Activated CD4-positive, alpha-beta memory T cell treated with anti-CD3 and anti-CD28 coated beads, Interleukin-2, amount 10 ng/mL, durations not matched to agents 7 days and 5 days (primary cell): ENCODE results near the gene ATM. TPM values are rescaled to one million over a fixed set of nuclear protein-coding genes. Genes with fewer than 3 reads are reported as not detected.

Experiments
- CTCF ChIA-PET: fragments of 350-600 bp; sonication (Branson Sonifier 250); formaldehyde crosslinking; loops from one replicate; lab custom pipeline; 2021; ENCODE audit warnings: antibody characterized with exemption, inconsistent platforms; lab: Charles Lee
- POLR2A ChIA-PET: fragments of 350-600 bp; sonication (Branson Sonifier 250); formaldehyde crosslinking; loops from one replicate; lab custom pipeline; 2021; ENCODE audit warnings: antibody characterized with exemption; lab: Charles Lee
- DNase-seq: peaks from one replicate; pipeline ENCODE4 v3.0.0-alpha.2; 2020
- H3K27ac Mint-ChIP-seq: one replicate; pipeline ENCODE4 v1.8.0; 2021; ENCODE audit warnings: mild to moderate bottlenecking, mixed read lengths
- H3K27me3 Mint-ChIP-seq: one replicate; pipeline ENCODE4 v1.8.0; 2021; ENCODE audit warnings: mixed read lengths
- H3K36me3 Mint-ChIP-seq: one replicate; pipeline ENCODE4 v1.8.0; 2021; ENCODE audit warnings: low read depth, mixed read lengths
- H3K4me1 Mint-ChIP-seq: one replicate; pipeline ENCODE4 v1.8.0; 2021; ENCODE audit warnings: mixed read lengths
- H3K4me3 Mint-ChIP-seq: one replicate; pipeline ENCODE4 v1.8.0; 2021; ENCODE audit warnings: mild to moderate bottlenecking, mixed read lengths
- H3K9me3 Mint-ChIP-seq: one replicate; pipeline ENCODE4 v1.8.0; 2021; ENCODE audit warnings: mixed read lengths
- total RNA-seq, 2 experiments: library from RNA; stranded (reverse); gene quantifications; one replicate each; pipeline ENCODE4 v1.2.3, GENCODE V29; 2021

Gene ATM
- total RNA-seq, 2 experiments from 2014 or later, result 130 to 144 TPM

DNA sequence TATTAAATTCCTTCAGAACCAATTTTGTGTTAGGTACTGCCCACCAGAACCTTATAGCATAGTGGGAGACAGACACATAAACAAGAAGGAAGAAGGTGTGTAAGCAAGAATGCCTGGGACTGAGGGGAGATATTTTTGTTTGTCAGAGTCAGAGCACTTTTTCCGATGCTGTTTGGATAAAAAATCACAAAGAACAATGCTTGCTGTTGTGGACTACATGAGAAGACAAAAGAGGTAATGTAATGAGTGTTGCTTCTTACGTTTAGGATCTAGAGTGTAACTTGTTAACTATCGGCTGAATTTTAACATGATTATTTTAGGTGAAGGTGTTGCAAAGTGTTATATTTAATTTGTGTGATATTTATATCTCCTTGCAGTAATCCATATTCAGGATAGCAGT lies 84.9 kb downstream of the ATM start:
- no peaks in the 10 kb centered on the region for H3K4me1 Mint-ChIP-seq
- ChIA-PET CTCF (no interaction called here), POLR2A (no interaction called here)
- H3K27me3 Mint-ChIP-seq, result no peaks in the 10 kb centered on the region
- no peak for DNase-seq
- peaks cover 51% of the 10 kb centered on the region for H3K36me3 Mint-ChIP-seq
- no peak overlapping the region for H3K4me3 Mint-ChIP-seq
- no peaks in the 10 kb centered on the region for H3K9me3 Mint-ChIP-seq
- H3K27ac Mint-ChIP-seq, result no peak overlapping the region

DNA sequence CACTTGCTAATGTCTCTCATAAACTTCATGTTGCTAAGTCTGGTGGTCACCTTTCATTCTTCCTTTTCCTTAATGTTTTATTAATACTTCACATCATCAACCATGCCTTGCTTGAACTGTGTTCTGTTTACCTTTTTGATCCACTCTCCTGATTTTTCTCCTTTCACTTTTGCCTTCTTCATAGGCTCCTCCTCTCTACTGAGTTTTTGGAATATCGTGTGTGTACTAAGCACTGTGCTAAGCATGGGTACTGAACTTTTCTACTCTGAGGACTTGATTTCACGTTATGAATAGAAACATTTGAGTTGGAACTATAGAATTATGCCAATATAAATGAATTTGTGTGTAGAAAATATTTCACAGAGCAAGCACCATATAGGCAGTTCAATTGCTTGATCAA lies 90.6 kb downstream of the ATM start:
- H3K4me3 Mint-ChIP-seq, result no peak overlapping the region
- POLR2A ChIA-PET, result no interaction called here

DNA sequence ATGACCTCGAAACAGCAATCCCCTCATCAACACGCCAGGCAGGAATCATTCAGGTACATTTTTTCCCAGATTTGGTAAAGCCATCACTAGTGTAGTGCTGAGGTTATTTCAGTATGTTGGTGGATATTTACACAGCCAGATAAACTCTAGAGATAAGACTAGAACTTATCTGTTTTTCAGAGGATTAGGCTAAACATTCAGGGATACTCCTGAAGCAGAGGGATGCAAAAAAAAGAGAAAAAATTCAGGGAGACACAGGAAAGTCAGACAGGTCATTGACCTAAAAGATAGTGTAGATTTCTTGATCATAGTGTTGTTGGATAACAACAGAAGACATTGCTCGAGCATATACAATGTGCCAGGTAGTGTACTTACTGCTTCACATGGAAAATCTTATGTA lies 93.2 kb downstream of the ATM start:
- no peaks in the 10 kb centered on the region for H3K4me1 Mint-ChIP-seq
- H3K4me3 Mint-ChIP-seq, result no peak overlapping the region
- ChIA-PET POLR2A (interaction anchor here (0.5 kb wide), 1 partner anchor 145 kb away, joined by 3 read pairs; no protein-coding TSS in a partner anchor), CTCF (no interaction called here)
- no peak overlapping the region for H3K27ac Mint-ChIP-seq
- no peaks in the 10 kb centered on the region for H3K9me3 Mint-ChIP-seq
- H3K36me3 Mint-ChIP-seq, result peaks cover 40% of the 10 kb centered on the region
- no peak for DNase-seq
- no peaks in the 10 kb centered on the region for H3K27me3 Mint-ChIP-seq

More for the DNA sequence above, 90.6 kb downstream of the ATM start:
- no peaks in the 10 kb centered on the region for H3K9me3 Mint-ChIP-seq
- no peaks in the 10 kb centered on the region for H3K4me1 Mint-ChIP-seq
- H3K36me3 Mint-ChIP-seq, result peaks cover 42% of the 10 kb centered on the region
- no peaks in the 10 kb centered on the region for H3K27me3 Mint-ChIP-seq
- CTCF ChIA-PET, result no interaction called here
- H3K27ac Mint-ChIP-seq, result no peak overlapping the region
- DNase-seq, result no peak

DNA sequence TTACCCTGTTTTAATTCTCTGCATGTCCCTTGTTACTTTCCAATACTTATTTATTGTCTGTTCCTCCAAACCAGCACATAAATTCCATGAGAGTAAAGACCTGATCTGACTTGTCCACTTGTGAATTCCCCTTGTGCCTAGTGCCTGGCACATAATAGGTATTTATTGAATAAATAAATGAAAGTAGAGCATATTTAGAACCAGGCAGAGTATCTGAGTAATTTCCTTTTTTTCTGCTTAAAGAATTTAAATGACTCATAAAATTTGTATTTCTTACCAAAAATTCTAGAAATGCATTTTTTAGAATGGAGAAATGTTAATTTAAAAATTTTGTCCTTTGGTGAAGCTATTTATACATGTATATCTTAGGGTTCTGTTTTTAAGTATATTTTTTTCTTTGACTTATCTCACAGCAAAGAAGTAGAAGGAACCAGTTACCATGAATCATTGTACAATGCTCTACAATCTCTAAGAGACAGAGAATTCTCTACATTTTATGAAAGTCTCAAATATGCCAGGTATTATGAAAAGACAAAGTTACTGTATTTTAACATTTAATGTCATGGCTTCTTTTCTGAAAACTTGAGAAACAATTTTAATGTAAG lies 96.8 kb downstream of the ATM start:
- Mint-ChIP-seq H3K27ac (no peak overlapping the region), H3K9me3 (no peaks in the 10 kb centered on the region), H3K27me3 (no peaks in the 10 kb centered on the region), H3K36me3 (peaks cover 47% of the 10 kb centered on the region), H3K4me1 (no peaks in the 10 kb centered on the region), H3K4me3 (no peak overlapping the region)
- DNase-seq, result no peak
- ChIA-PET CTCF (no interaction called here), POLR2A (no interaction called here)

DNA sequence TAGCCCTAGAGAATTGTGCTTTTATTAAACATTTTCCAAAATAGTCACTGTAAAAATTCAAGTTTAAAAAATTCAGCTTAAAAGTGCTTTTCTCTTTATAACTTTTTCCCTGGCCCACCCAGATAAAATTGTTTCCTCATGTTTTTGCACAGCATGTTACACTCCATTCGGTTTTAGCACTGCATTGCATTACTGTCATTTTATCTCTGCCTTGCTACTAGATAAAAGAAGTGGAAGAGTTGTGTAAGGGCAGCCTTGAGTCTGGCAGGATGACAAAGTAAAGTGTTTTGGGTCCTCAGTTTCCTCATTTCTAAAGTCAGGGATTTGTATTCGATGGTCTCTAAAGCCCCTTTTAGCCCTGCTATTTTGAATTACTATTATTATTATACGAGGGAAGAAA lies 99.8 kb downstream of the ATM start:
- ChIA-PET CTCF (no interaction called here), POLR2A (no interaction called here)
- no peaks in the 10 kb centered on the region for H3K9me3 Mint-ChIP-seq
- no peak overlapping the region for H3K4me3 Mint-ChIP-seq
- DNase-seq, result no peak
- peaks cover 45% of the 10 kb centered on the region for H3K36me3 Mint-ChIP-seq
- no peaks in the 10 kb centered on the region for H3K27me3 Mint-ChIP-seq
- no peak overlapping the region for H3K27ac Mint-ChIP-seq
- no peaks in the 10 kb centered on the region for H3K4me1 Mint-ChIP-seq

DNA sequence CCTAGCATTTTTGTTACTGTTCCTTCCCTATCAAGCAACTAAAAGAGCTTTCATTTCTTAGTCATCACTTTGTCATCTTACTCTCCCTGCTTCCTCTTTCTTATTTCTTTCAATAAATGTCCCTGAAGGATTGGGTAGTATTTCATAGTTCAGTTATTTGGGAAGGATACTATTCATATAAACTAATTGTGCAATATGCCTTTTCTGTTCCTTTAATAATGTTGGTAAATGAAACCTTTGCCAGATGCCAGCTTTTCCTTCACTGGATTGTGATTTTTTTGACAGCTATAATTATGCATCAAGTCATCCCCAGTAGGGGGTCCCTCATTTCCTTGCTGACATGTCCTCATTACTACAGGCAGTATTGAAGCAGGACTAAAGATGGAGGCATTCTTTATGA lies 101.7 kb downstream of the ATM start:
- Mint-ChIP-seq H3K36me3 (peaks cover 52% of the 10 kb centered on the region), H3K27me3 (no peaks in the 10 kb centered on the region), H3K9me3 (no peaks in the 10 kb centered on the region), H3K4me1 (no peaks in the 10 kb centered on the region), H3K4me3 (no peak overlapping the region), H3K27ac (no peak overlapping the region)
- ChIA-PET CTCF (interaction anchor here (0.6 kb wide), 1 partner anchor 65 kb away, joined by 3 read pairs; no protein-coding TSS in a partner anchor), POLR2A (interaction anchor here (1.2 kb wide), 1 partner anchor 101 kb away, joined by 3 read pairs; no protein-coding TSS in a partner anchor)
- no peak for DNase-seq

DNA sequence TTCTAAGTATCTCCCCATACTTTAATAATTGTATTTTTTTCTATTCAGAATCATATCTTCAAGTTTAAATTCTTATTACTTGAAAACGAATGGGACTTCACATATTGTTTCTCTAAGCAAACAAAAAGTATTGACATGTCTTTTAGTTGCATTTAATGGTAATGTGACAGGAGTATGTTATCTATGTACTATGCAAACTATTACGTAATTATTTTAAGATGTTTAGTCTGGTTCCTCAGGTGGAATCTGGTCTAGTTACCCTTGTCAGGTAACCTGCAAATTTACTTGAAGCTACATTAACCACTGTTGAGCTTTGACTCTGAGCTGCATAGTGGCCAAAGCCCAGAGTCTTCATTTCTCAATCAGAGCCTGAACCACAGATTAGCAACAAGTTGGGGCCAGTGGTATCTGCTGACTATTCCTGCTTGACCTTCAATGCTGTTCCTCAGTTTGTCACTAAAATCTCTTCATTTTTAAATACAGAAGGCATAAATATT lies 110.6 kb downstream of the ATM start:
- Mint-ChIP-seq H3K9me3 (no peaks in the 10 kb centered on the region), H3K27me3 (no peaks in the 10 kb centered on the region), H3K4me1 (no peaks in the 10 kb centered on the region), H3K27ac (no peak overlapping the region), H3K4me3 (no peak overlapping the region), H3K36me3 (peaks cover 65% of the 10 kb centered on the region)
- POLR2A ChIA-PET, result no interaction called here
- CTCF ChIA-PET, result no interaction called here
- DNase-seq, result no peak

DNA sequence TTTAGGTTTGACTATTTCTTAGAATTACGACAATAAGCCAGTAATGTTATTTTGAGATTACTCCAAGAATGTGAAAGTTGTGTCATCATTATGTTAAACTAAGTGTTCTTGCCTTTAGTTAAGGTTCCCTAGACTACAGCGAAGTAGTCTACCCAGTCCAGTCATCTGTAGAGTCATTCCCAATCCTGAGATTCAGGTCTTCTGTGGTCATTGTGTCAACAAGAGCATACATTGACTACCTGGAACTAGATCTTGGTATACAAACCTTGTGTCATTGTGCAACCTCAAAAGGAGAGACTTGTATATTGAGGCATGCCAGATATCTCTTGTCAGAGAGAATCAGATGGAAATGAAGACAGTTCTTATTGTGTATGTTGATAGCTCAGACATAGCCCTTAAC lies 115.9 kb downstream of the ATM start:
- Mint-ChIP-seq H3K27me3 (no peaks in the 10 kb centered on the region), H3K4me3 (no peak overlapping the region), H3K27ac (no peak overlapping the region), H3K36me3 (peaks cover 42% of the 10 kb centered on the region), H3K4me1 (peaks cover 3% of the 10 kb centered on the region), H3K9me3 (no peaks in the 10 kb centered on the region)
- ChIA-PET CTCF (no interaction called here), POLR2A (interaction anchor here (0.8 kb wide), 1 partner anchor 117 kb away, joined by 3 read pairs; the partner anchor contains the start of gene NPAT)
- DNase-seq, result no peak

DNA sequence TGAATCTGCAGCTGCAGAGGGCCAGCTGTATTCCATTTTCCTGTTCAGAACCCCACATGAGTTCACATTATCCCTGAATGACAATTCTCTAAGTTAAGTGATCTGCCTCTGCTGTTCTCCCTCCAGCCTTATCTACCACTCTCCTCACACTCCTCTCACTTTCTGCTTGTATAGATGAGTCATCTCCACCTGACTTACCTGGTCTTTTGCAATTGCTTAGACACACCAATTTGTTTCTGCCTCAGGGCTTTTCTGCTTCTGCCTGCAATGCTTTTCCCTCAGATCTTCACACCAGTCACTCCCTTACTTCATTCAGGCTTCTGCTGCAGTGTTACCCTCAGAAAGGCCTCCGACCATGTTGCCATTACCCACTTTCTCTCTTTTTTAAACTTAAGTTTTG lies 118.1 kb downstream of the ATM start:
- Mint-ChIP-seq H3K36me3 (peaks cover 38% of the 10 kb centered on the region), H3K27me3 (no peaks in the 10 kb centered on the region), H3K4me1 (peaks cover 9% of the 10 kb centered on the region), H3K4me3 (no peak overlapping the region), H3K9me3 (no peaks in the 10 kb centered on the region), H3K27ac (no peak overlapping the region)
- ChIA-PET POLR2A (no interaction called here), CTCF (no interaction called here)
- no peak for DNase-seq

DNA sequence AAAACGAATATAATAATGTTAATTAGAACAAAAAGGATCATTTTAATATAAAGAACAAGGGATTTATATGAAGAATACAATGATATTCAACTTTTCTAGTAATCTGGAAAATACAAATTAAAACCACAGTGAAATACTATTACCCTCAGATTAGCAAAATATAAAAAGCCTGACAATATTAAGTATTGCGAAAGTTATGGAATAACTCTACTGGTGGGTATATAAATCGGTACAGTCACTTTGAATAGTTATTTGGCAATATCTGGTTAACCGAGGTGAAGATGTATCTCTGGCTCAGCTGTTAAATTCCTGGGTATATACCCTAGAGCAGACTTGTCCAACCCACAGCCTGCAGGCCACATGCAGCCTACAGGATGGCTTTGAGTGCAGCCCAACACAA lies 118.8 kb downstream of the ATM start:
- no peaks in the 10 kb centered on the region for H3K27me3 Mint-ChIP-seq
- H3K9me3 Mint-ChIP-seq, result no peaks in the 10 kb centered on the region
- H3K4me3 Mint-ChIP-seq, result no peak overlapping the region
- ChIA-PET POLR2A (no interaction called here), CTCF (no interaction called here)
- H3K4me1 Mint-ChIP-seq, result peaks cover 9% of the 10 kb centered on the region
- H3K36me3 Mint-ChIP-seq, result peaks cover 36% of the 10 kb centered on the region
- no peak for DNase-seq
- H3K27ac Mint-ChIP-seq, result no peak overlapping the region

DNA sequence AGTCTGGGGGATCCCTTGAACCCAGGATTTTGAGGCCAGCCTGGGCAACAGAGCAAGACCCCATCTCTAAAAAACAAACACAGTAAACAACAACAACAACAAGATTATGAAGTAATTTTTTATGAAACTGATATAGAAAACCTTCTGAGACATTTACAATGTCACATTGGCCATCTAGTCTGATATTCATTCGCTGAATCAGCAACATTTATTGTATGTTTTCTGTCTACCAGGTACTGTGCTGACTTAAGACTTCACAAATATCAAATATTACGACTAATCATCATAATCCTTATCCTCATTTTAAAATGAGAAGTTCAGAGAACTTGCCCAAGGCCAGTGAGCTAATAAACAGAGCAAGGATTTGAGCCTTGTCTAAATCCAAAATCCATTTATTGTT lies 120.8 kb downstream of the ATM start:
- Mint-ChIP-seq H3K27me3 (no peaks in the 10 kb centered on the region), H3K36me3 (peaks cover 34% of the 10 kb centered on the region), H3K4me1 (peaks cover 9% of the 10 kb centered on the region), H3K4me3 (no peak overlapping the region), H3K27ac (no peak overlapping the region), H3K9me3 (no peaks in the 10 kb centered on the region)
- ChIA-PET POLR2A (no interaction called here), CTCF (no interaction called here)
- no peak for DNase-seq

DNA sequence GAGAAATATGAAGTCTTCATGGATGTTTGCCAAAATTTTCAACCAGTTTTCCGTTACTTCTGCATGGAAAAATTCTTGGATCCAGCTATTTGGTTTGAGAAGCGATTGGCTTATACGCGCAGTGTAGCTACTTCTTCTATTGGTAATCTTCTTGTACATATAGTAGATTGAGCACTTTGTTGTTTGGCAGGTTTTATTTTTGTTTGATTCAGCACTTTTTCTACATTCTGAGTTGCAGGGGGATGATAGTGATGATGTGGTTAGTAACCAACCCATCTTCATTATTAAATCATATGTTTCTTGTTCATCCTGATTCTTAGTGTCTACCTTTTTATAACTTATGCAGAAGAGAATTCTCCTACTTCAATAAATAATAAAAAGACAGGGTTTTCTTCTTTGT lies 122.9 kb downstream of the ATM start:
- H3K9me3 Mint-ChIP-seq, result no peaks in the 10 kb centered on the region
- H3K27me3 Mint-ChIP-seq, result no peaks in the 10 kb centered on the region
- H3K4me3 Mint-ChIP-seq, result no peak overlapping the region
- ChIA-PET POLR2A (no interaction called here), CTCF (no interaction called here)
- peaks cover 47% of the 10 kb centered on the region for H3K36me3 Mint-ChIP-seq
- no peak for DNase-seq
- H3K27ac Mint-ChIP-seq, result no peak overlapping the region
- H3K4me1 Mint-ChIP-seq, result peaks cover 9% of the 10 kb centered on the region

DNA sequence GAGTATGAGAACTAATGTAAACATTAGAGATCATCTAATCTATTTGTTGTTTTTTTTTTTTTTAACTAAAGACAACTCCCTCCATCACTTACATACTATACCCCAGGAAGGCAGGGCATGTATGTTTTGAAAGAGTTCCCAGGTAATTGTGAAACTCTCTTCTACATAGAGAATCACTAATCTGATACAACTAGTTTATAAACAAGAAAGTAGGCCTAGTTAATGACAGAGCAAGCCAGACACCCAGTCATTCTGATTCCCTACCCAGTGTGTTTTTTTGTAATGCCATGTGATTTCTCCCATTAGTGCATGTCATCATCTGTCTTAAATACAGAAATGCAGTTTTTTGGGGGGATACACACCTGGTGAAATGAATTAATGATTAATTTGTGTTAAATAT lies 123.6 kb downstream of the ATM start:
- Mint-ChIP-seq H3K4me1 (peaks cover 6% of the 10 kb centered on the region), H3K36me3 (peaks cover 49% of the 10 kb centered on the region), H3K4me3 (no peak overlapping the region), H3K27me3 (no peaks in the 10 kb centered on the region), H3K9me3 (no peaks in the 10 kb centered on the region), H3K27ac (no peak overlapping the region)
- no peak for DNase-seq
- POLR2A ChIA-PET, result no interaction called here
- CTCF ChIA-PET, result no interaction called here

DNA sequence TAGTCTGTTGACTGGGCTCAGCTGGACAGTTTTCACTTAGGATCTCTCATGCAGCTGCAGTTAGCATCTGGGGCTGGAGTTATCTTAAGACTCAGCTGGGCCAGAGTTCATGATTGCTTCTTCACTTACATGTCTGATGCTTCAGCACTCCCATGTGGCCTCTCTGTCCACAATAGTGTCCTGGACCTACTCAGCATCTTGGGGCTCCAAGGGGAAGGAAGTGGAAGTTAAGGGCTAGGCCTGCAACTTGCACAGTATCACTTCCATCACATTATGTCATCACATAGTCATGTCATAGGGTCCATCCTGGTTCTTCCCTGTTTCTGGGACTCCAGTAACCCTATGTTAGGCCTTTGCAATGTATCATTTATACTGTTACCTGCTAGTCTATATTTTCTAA lies 128.6 kb downstream of the ATM start:
- H3K4me3 Mint-ChIP-seq, result no peak overlapping the region
- POLR2A ChIA-PET, result no interaction called here
- H3K4me1 Mint-ChIP-seq, result no peaks in the 10 kb centered on the region
- no peaks in the 10 kb centered on the region for H3K9me3 Mint-ChIP-seq
- H3K36me3 Mint-ChIP-seq, result peaks cover 65% of the 10 kb centered on the region
- CTCF ChIA-PET, result no interaction called here
- H3K27me3 Mint-ChIP-seq, result no peaks in the 10 kb centered on the region
- no peak for DNase-seq
- no peak overlapping the region for H3K27ac Mint-ChIP-seq
